ENCODE measurements around the gene TUBA1B.

Gene TUBA1B

DNA sequence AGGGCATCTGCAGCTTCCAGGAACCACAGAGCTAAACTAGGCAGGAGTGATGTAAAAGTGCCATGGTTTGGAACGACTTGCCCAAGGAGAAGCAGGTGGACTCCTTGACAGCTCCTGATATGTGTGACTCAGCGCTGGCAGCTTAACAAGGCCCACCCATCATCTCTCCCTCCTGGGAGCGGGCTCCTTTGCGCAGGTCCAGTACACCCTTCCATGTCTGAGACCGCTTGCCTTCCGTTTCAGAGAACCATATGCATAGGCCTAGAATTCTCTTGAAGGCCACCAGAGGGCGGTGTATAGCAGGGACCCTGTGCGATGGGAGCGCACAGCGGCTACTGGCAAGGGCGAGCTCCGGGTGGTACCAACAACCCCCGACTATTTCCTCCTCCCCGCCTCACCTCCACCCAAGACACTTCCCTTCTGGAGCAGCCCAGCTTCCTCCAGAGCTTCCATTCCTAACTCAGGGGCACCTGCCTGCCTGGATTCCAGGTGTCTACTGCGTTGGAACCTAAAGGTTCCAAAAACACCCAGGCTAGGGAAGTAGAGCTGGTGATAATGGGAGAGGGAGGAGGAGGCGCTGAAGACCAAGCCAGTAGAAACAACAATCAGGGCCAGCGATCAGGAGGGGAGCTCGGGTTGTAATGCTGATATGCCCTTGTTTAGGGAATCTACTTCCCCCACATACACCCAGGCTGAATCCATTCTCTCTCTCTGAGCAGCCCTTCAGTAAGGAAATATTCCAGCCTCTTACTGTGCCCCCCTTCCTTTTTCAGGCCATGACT lies 42.9 kb downstream of the TUBA1B start:
- TF ChIP-seq RARB (CRISPR knock-in tag; IDR thresholded peaks at IDR 0.05): no peak
- no peak for TF ChIP-seq ZFP30 (CRISPR knock-in tag; IDR thresholded peaks at IDR 0.05)
- TF ChIP-seq OSR1 (CRISPR knock-in tag; IDR thresholded peaks at IDR 0.05): no peak
- peak; percentile 94 for ATAC-seq

DNA sequence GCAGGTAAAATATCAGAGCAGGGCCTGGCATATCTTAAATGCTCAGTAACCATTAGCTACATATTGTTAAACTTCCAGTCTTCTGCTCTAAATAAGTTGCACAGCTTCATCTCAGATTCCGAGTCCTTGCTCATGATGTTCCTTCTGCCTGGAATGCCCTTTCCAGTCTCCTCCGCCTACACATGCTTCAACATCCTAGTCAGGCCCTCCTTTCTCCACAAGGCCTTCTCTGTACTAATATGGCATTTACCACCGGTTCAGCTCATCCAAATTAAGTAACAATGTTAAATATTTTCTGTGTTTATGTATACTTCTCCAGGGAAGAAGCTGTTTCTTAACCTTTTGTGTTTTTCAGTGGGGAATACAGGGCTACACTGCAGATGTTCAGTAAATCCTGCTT lies 45.1 kb downstream of the TUBA1B start:
- no peak for TF ChIP-seq SNAI2 (CRISPR knock-in tag; IDR thresholded peaks at IDR 0.05)
- TF ChIP-seq ESRRG (CRISPR knock-in tag; IDR thresholded peaks at IDR 0.05): no peak
- TF ChIP-seq PPARA (CRISPR knock-in tag; IDR thresholded peaks at IDR 0.05; ENCODE audit: borderline replicate concordance): no peak
- no peak for TF ChIP-seq ZFP30 (CRISPR knock-in tag; IDR thresholded peaks at IDR 0.05)
- no peak for TF ChIP-seq TCF4 (CRISPR knock-in tag; IDR thresholded peaks at IDR 0.05; ENCODE audit: borderline replicate concordance)
- TF ChIP-seq ARNTL (CRISPR knock-in tag; IDR thresholded peaks at IDR 0.05; ENCODE audit: borderline replicate concordance, low read depth): no peak
- no peak for TF ChIP-seq TOX (CRISPR knock-in tag; IDR thresholded peaks at IDR 0.05; ENCODE audit: borderline replicate concordance)
- ATAC-seq: no peak

DNA sequence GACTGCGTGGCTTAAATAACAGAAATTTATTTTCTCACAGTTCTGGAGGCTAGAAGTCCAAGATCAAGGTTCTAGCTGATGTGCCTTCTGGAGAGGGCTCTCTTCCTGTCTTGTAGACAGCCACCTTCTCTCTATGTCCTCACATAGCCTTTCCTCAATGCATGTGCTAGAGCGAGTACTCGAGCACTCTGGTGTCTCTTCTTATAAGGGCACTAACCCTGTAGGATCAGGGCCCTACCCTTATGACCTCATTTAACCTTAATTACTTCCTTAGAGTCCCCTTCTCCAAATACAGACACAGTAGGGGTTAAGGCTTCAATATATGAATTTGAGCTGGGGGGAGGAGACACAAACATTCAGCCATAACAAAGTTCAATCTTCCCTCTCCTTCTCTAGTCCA lies 46.8 kb downstream of the TUBA1B start:
- ATAC-seq: no peak
- TF ChIP-seq ESRRG (CRISPR knock-in tag; IDR thresholded peaks at IDR 0.05) (no peak), TOX (CRISPR knock-in tag; IDR thresholded peaks at IDR 0.05; ENCODE audit: borderline replicate concordance) (no peak), BACH2 (CRISPR knock-in tag; IDR thresholded peaks at IDR 0.05; ENCODE audit: borderline replicate concordance) (no peak), ZC3H10 (CRISPR knock-in tag; IDR thresholded peaks at IDR 0.05) (no peak), PPARA (CRISPR knock-in tag; IDR thresholded peaks at IDR 0.05; ENCODE audit: borderline replicate concordance) (no peak), ZFP30 (CRISPR knock-in tag; IDR thresholded peaks at IDR 0.05) (no peak), CSDC2 (CRISPR knock-in tag; IDR thresholded peaks at IDR 0.05) (no peak), GLIS3 (CRISPR knock-in tag; IDR thresholded peaks at IDR 0.05) (no peak), RARB (CRISPR knock-in tag; IDR thresholded peaks at IDR 0.05) (no peak), ZNF70 (CRISPR knock-in tag; IDR thresholded peaks at IDR 0.05) (no peak)
- TF ChIP-seq, protein P1, sequence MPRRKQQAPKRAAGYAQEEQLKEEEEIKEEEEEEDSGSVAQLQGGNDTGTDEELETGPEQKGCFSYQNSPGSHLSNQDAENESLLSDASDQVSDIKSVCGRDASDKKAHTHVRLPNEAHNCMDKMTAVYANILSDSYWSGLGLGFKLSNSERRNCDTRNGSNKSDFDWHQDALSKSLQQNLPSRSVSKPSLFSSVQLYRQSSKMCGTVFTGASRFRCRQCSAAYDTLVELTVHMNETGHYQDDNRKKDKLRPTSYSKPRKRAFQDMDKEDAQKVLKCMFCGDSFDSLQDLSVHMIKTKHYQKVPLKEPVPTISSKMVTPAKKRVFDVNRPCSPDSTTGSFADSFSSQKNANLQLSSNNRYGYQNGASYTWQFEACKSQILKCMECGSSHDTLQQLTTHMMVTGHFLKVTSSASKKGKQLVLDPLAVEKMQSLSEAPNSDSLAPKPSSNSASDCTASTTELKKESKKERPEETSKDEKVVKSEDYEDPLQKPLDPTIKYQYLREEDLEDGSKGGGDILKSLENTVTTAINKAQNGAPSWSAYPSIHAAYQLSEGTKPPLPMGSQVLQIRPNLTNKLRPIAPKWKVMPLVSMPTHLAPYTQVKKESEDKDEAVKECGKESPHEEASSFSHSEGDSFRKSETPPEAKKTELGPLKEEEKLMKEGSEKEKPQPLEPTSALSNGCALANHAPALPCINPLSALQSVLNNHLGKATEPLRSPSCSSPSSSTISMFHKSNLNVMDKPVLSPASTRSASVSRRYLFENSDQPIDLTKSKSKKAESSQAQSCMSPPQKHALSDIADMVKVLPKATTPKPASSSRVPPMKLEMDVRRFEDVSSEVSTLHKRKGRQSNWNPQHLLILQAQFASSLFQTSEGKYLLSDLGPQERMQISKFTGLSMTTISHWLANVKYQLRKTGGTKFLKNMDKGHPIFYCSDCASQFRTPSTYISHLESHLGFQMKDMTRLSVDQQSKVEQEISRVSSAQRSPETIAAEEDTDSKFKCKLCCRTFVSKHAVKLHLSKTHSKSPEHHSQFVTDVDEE (CRISPR knock-in tag; IDR thresholded peaks at IDR 0.05): no peak

DNA sequence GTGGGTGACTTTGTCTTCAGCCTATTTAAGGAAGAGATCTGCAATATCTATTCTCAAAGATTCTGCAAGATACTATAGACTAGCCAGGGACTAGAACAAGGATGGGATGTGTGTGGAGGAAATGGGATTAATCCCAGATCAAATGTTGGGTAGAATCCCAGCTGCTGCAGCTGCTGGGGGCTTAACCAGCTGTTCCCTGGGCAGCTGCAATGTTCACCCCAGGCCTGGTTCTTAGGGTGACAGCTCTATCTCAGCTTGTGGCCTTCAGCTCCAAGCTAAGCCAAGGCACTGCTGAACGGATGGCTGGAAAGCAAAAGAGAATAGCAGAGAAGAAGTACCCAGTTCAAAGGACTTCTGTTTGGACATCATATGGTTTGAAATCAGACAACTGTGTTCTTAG lies 51.4 kb downstream of the TUBA1B start:
- TF ChIP-seq, protein P2, sequence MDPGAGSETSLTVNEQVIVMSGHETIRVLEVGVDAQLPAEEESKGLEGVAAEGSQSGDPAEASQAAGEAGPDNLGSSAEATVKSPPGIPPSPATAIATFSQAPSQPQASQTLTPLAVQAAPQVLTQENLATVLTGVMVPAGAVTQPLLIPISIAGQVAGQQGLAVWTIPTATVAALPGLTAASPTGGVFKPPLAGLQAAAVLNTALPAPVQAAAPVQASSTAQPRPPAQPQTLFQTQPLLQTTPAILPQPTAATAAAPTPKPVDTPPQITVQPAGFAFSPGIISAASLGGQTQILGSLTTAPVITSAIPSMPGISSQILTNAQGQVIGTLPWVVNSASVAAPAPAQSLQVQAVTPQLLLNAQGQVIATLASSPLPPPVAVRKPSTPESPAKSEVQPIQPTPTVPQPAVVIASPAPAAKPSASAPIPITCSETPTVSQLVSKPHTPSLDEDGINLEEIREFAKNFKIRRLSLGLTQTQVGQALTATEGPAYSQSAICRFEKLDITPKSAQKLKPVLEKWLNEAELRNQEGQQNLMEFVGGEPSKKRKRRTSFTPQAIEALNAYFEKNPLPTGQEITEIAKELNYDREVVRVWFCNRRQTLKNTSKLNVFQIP (CRISPR knock-in tag; IDR thresholded peaks at IDR 0.05; ENCODE audit: borderline replicate concordance, low read depth): no peak
- TF ChIP-seq, protein P3, sequence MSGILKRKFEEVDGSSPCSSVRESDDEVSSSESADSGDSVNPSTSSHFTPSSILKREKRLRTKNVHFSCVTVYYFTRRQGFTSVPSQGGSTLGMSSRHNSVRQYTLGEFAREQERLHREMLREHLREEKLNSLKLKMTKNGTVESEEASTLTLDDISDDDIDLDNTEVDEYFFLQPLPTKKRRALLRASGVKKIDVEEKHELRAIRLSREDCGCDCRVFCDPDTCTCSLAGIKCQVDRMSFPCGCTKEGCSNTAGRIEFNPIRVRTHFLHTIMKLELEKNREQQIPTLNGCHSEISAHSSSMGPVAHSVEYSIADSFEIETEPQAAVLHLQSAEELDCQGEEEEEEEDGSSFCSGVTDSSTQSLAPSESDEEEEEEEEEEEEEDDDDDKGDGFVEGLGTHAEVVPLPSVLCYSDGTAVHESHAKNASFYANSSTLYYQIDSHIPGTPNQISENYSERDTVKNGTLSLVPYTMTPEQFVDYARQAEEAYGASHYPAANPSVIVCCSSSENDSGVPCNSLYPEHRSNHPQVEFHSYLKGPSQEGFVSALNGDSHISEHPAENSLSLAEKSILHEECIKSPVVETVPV (CRISPR knock-in tag; IDR thresholded peaks at IDR 0.05): no peak
- TF ChIP-seq BACH2 (CRISPR knock-in tag; IDR thresholded peaks at IDR 0.05; ENCODE audit: borderline replicate concordance) (no peak), ZNF565 (CRISPR knock-in tag; conservative IDR thresholded peaks at IDR 0.05; ENCODE audit: low read depth) (no peak), ZFP30 (CRISPR knock-in tag; IDR thresholded peaks at IDR 0.05) (no peak)
- TF ChIP-seq, protein P1 (CRISPR knock-in tag; IDR thresholded peaks at IDR 0.05): no peak
- no peak for ATAC-seq
